ENCODE results near the gene TCERG1L.

The TCERG1L gene

GRCh38 chr10:131282961-131283360 is 28.6 kb downstream of the TCERG1L start:
- TF ChIP-seq CTCF (IDR thresholded peaks at IDR 0.05; ENCODE audit: borderline replicate concordance, control extremely low read depth, extremely low read depth, insufficient read depth, missing control alignments), result no peak
- no peak for DNase-seq (ENCODE audit: low spot score)
- in situ Hi-C loops (cut with MboI; ENCODE audit: low sequenced_read_pairs, unreplicated experiment), result no loop called here

- DNase-seq (ENCODE audit: low spot score), result no peak
- no peak for TF ChIP-seq CTCF (IDR thresholded peaks at IDR 0.05; ENCODE audit: borderline replicate concordance, control extremely low read depth, extremely low read depth, insufficient read depth, missing control alignments)
- in situ Hi-C loops (cut with MboI; ENCODE audit: low sequenced_read_pairs, unreplicated experiment), result no loop called here
Observed at GRCh38 chr10:131280101-131280500, 31.4 kb downstream of the TCERG1L start.

GRCh38 chr10:131279516-131279915 is 32.0 kb downstream of the TCERG1L start:
- no peak for TF ChIP-seq CTCF (IDR thresholded peaks at IDR 0.05; ENCODE audit: borderline replicate concordance, control extremely low read depth, extremely low read depth, insufficient read depth, missing control alignments)
- in situ Hi-C loops (cut with MboI; ENCODE audit: low sequenced_read_pairs, unreplicated experiment), result no loop called here
- DNase-seq (ENCODE audit: low spot score), result no peak

- TF ChIP-seq CTCF (IDR thresholded peaks at IDR 0.05; ENCODE audit: borderline replicate concordance, control extremely low read depth, extremely low read depth, insufficient read depth, missing control alignments), result no peak
- DNase-seq (ENCODE audit: low spot score), result no peak
- in situ Hi-C loops (cut with MboI; ENCODE audit: low sequenced_read_pairs, unreplicated experiment), result no loop called here
Observed at GRCh38 chr10:131277969-131278368, 33.6 kb downstream of the TCERG1L start.

- DNase-seq (ENCODE audit: low spot score), result no peak
- in situ Hi-C loops (cut with MboI; ENCODE audit: low sequenced_read_pairs, unreplicated experiment), result no loop called here
- TF ChIP-seq CTCF (IDR thresholded peaks at IDR 0.05; ENCODE audit: borderline replicate concordance, control extremely low read depth, extremely low read depth, insufficient read depth, missing control alignments), result no peak
Observed at GRCh38 chr10:131277278-131277677, 34.2 kb downstream of the TCERG1L start.

GRCh38 chr10:131275691-131276090 is 35.8 kb downstream of the TCERG1L start:
- in situ Hi-C loops (cut with MboI; ENCODE audit: low sequenced_read_pairs, unreplicated experiment), result no loop called here
- TF ChIP-seq CTCF (IDR thresholded peaks at IDR 0.05; ENCODE audit: borderline replicate concordance, control extremely low read depth, extremely low read depth, insufficient read depth, missing control alignments), result no peak

GRCh38 chr10:131274883-131275282 is 36.6 kb downstream of the TCERG1L start:
- TF ChIP-seq CTCF (IDR thresholded peaks at IDR 0.05; ENCODE audit: borderline replicate concordance, control extremely low read depth, extremely low read depth, insufficient read depth, missing control alignments), result no peak
- in situ Hi-C loops (cut with MboI; ENCODE audit: low sequenced_read_pairs, unreplicated experiment), result no loop called here
- DNase-seq (ENCODE audit: low spot score), result no peak

More at GRCh38 chr10:131275691-131276090, 35.8 kb downstream of the TCERG1L start:
- no peak for DNase-seq (ENCODE audit: low spot score)

Data from GM13976 (cell line).